GM19043 (cell line): Measurements from ENCODE around the gene THADA.

Experiments
- ATAC-seq: cut with Tn5 transposase; IDR thresholded peaks from one replicate; pipeline ENCODE4 v1.9.1; 2021; ENCODE audit warnings: low read depth; ENCODE audit not compliant: unreplicated experiment

THADA gene

GRCh38 chr2:43331422-43331821, 264.4 kb downstream of the THADA start:
- no peak for ATAC-seq

- no peak for ATAC-seq
Observed at GRCh38 chr2:43329637-43330036, 266.2 kb downstream of the THADA start.

GRCh38 chr2:43328832-43329231, 267.0 kb downstream of the THADA start:
- ATAC-seq, result no peak

GRCh38 chr2:43328133-43328532, 267.7 kb downstream of the THADA start:
- ATAC-seq, result no peak

- no peak for ATAC-seq
Observed at GRCh38 chr2:43327119-43327518, 268.7 kb downstream of the THADA start.

GRCh38 chr2:43326101-43326825, 269.6 kb downstream of the THADA start:
- ATAC-seq, result no peak

GRCh38 chr2:43325107-43325811, 270.6 kb downstream of the THADA start:
- no peak for ATAC-seq

GRCh38 chr2:43324259-43325106, 271.4 kb downstream of the THADA start:
- no peak for ATAC-seq

- ATAC-seq, result no peak
Observed at GRCh38 chr2:43323857-43324256, 272.0 kb downstream of the THADA start.

GRCh38 chr2:43321446-43321845, 274.4 kb downstream of the THADA start:
- no peak for ATAC-seq

GRCh38 chr2:43319541-43319940, 276.3 kb downstream of the THADA start:
- no peak for ATAC-seq

- no peak for ATAC-seq
Observed at GRCh38 chr2:43318791-43319190, 277.0 kb downstream of the THADA start.

- ATAC-seq, result no peak
Observed at GRCh38 chr2:43317680-43318079, 278.2 kb downstream of the THADA start.

GRCh38 chr2:43317194-43317593, 278.6 kb downstream of the THADA start:
- ATAC-seq, result no peak

- no peak for ATAC-seq
Observed at GRCh38 chr2:43315482-43315881, 280.4 kb downstream of the THADA start.

GRCh38 chr2:43314299-43314927, 281.4 kb downstream of the THADA start:
- ATAC-seq, result no peak

GRCh38 chr2:43313642-43314017, 282.2 kb downstream of the THADA start:
- ATAC-seq, result no peak

- ATAC-seq, result no peak
Observed at GRCh38 chr2:43312755-43313641, 282.8 kb downstream of the THADA start.

- ATAC-seq, result no peak
Observed at GRCh38 chr2:43311276-43311675, 284.6 kb downstream of the THADA start.

GRCh38 chr2:43309935-43310334, 285.9 kb downstream of the THADA start:
- ATAC-seq, result no peak
